H1 (cell line): ENCODE measurements around the gene FSCN2. TPM values are rescaled to one million over a fixed set of nuclear protein-coding genes. Genes with fewer than 3 reads are reported as not detected.

Experiments
- CTCF ChIA-PET: fragments of 300-600 bp; sonication (Branson Sonifier 250); formaldehyde crosslinking; loops from one replicate; lab custom pipeline; 2021; ENCODE audit not compliant: partially characterized antibody; lab: Charles Lee
- POLR2A ChIA-PET: fragments of 300-600 bp; sonication (Branson Sonifier 250); formaldehyde crosslinking; loops from one replicate; lab custom pipeline; 2021; ENCODE audit warnings: inconsistent platforms; ENCODE audit not compliant: partially characterized antibody; lab: Charles Lee
- DNase-seq, 2 experiments: peaks; one replicate each; pipeline versions ENCODE4 v3.0.0 to v3.0.0-alpha.2; 2010 to 2022; ENCODE audit warnings: low spot score in 2 of 2, low read depth in 1 of 2, mixed read lengths in 1 of 2
- FAIRE-seq: peaks from 2 replicates; lab custom pipeline; 2011; peaks lifted over from hg19 to GRCh38; lab: Jason Lieb, UNC
- H2AFZ ChIP-seq: 2 replicates; pipeline ENCODE4 v1.8.1; 2012; ENCODE audit warnings: low read length, inconsistent platforms
- H2AK5ac ChIP-seq: 2 replicates; pipeline ENCODE4 v1.6.1; 2013; ENCODE audit warnings: low read depth, low read length
- H2BK120ac ChIP-seq: replicated peaks from 2 replicates; pipeline ENCODE3; 2013; ENCODE audit warnings: low read depth, low read length, inconsistent platforms
- H2BK12ac ChIP-seq: 2 replicates; pipeline ENCODE4 v1.6.1; 2013; ENCODE audit warnings: low read depth, low read length
- H2BK15ac ChIP-seq: 2 replicates; pipeline ENCODE4 v1.6.1; 2013; ENCODE audit warnings: low read length
- H2BK20ac ChIP-seq: 2 replicates; pipeline ENCODE4 v1.6.1; 2013; ENCODE audit warnings: low read length
- H2BK5ac ChIP-seq: 2 replicates; pipeline ENCODE4 v1.6.1; 2013; ENCODE audit warnings: low read depth, low read length
- H3K14ac ChIP-seq: 2 replicates; pipeline ENCODE4 v1.6.1; 2013; ENCODE audit warnings: inconsistent platforms; ENCODE audit not compliant: insufficient read length
- H3K18ac ChIP-seq: 2 replicates; pipeline ENCODE4 v1.6.1; 2013; ENCODE audit warnings: low read length; ENCODE audit errors: extremely low read depth
- H3K23ac ChIP-seq: 2 replicates; pipeline ENCODE4 v1.6.1; 2013; ENCODE audit warnings: inconsistent platforms; ENCODE audit not compliant: insufficient read length
- H3K23me2 ChIP-seq: 2 replicates; pipeline ENCODE4 v1.6.1; 2013; ENCODE audit warnings: low read depth, low read length
- H3K27ac ChIP-seq: 2 replicates; pipeline ENCODE4 v1.6.1; 2011; ENCODE audit warnings: low read depth, low read length, inconsistent platforms
- H3K27me3 ChIP-seq, 4 experiments: replicated peaks in 1 of 4; 1 replicate in 1 of 4; 2 replicates in 3 of 4; pipeline versions ENCODE4 v1.6.1 to v1.8.1; 2011 to 2013; ENCODE audit warnings: low read length in 3 of 4, mild to moderate bottlenecking in 3 of 4, inconsistent platforms in 2 of 4, mixed read lengths in 2 of 4, moderate library complexity in 1 of 4; ENCODE audit not compliant: control insufficient read depth in 3 of 4, insufficient read depth in 3 of 4; ENCODE audit errors: extremely low read depth in 1 of 4
- H3K36me3 ChIP-seq, 4 experiments: 2 replicates each; pipeline versions ENCODE4 v1.6.1 to v1.8.1; 2011 to 2013; ENCODE audit warnings: mild to moderate bottlenecking in 4 of 4, low read length in 3 of 4, moderate library complexity in 2 of 4, control low read depth in 1 of 4, inconsistent platforms in 1 of 4; ENCODE audit not compliant: insufficient read depth in 4 of 4, control insufficient read depth in 2 of 4
- H3K4ac ChIP-seq: replicated peaks from 2 replicates; pipeline ENCODE3; 2013; ENCODE audit warnings: low read length, low read depth, mixed read lengths, inconsistent platforms; ENCODE audit not compliant: insufficient read length
- H3K4me1 ChIP-seq, 4 experiments: replicated peaks in 1 of 4; 1 replicate in 1 of 4; 2 replicates in 3 of 4; pipeline versions ENCODE4 v1.6.1 to v1.8.1; 2011 to 2013; ENCODE audit warnings: low read length in 3 of 4, inconsistent platforms in 2 of 4, mixed read lengths in 1 of 4; ENCODE audit not compliant: insufficient read depth in 4 of 4, control insufficient read depth in 3 of 4
- H3K4me2 ChIP-seq, 2 experiments: 2 replicates each; pipeline versions ENCODE4 v1.6.1 to v1.8.1; 2011 to 2013; ENCODE audit warnings: low read depth in 2 of 2, low read length in 2 of 2, control low read depth in 1 of 2, inconsistent platforms in 1 of 2, mild to moderate bottlenecking in 1 of 2; ENCODE audit not compliant: insufficient read depth in 1 of 2
- H3K4me3 ChIP-seq, 4 experiments: fragments of 200-600, 300-600 bp in 1 of 4; sonication (generic), shearing (Covaris generic), sonication (Bioruptor Twin) in 1 of 4; 2 replicates each; pipeline versions ENCODE4 v1.5.1 to v1.8.1; 2011 to 2016; ENCODE audit warnings: low read length in 4 of 4, low read depth in 3 of 4, control low read depth in 2 of 4, inconsistent platforms in 2 of 4, mild to moderate bottlenecking in 2 of 4, mixed read lengths in 1 of 4, moderate library complexity in 1 of 4; ENCODE audit not compliant: insufficient read depth in 2 of 4; ENCODE audit errors: extremely low read depth in 1 of 4
- H3K56ac ChIP-seq: replicated peaks from 2 replicates; pipeline ENCODE3; 2013; ENCODE audit warnings: low read depth, mild to moderate bottlenecking, mixed read lengths, low read length, inconsistent platforms; ENCODE audit not compliant: insufficient read length
- H3K79me1 ChIP-seq: 2 replicates; pipeline ENCODE4 v1.6.1; 2013; ENCODE audit warnings: low read depth, low read length, control low read depth
- H3K79me2 ChIP-seq, 2 experiments: 2 replicates each; pipeline versions ENCODE4 v1.6.1 to v1.8.1; 2012 to 2013; ENCODE audit warnings: low read length in 2 of 2, mild to moderate bottlenecking in 2 of 2, inconsistent platforms in 1 of 2; ENCODE audit not compliant: insufficient read depth in 2 of 2, control insufficient read depth in 1 of 2
- H3K9ac ChIP-seq, 4 experiments: replicated peaks in 1 of 4; 1 replicate in 1 of 4; 2 replicates in 3 of 4; pipeline versions ENCODE4 v1.6.1 to v1.8.1; 2011 to 2013; ENCODE audit warnings: low read depth in 3 of 4, low read length in 3 of 4, control low read depth in 2 of 4, mild to moderate bottlenecking in 2 of 4, moderate library complexity in 2 of 4, inconsistent platforms in 1 of 4; ENCODE audit errors: extremely low read depth in 1 of 4
- H3K9me3 ChIP-seq, 2 experiments: 2 replicates each; pipeline versions ENCODE4 v1.6.1 to v1.8.1; 2012 to 2013; ENCODE audit warnings: mild to moderate bottlenecking in 2 of 2, moderate library complexity in 2 of 2, control low read depth in 1 of 2, inconsistent platforms in 1 of 2, low read depth in 1 of 2, low read length in 1 of 2, mixed read lengths in 1 of 2; ENCODE audit not compliant: insufficient read depth in 2 of 2
- H4K20me1 ChIP-seq, 2 experiments: replicated peaks in 1 of 2; 2 replicates each; pipeline versions ENCODE3 to v1.8.1; 2011 to 2013; ENCODE audit warnings: inconsistent platforms in 2 of 2, low read length in 2 of 2, mild to moderate bottlenecking in 1 of 2; ENCODE audit not compliant: insufficient read depth in 2 of 2, control insufficient read depth in 1 of 2
- H4K5ac ChIP-seq: 2 replicates; pipeline ENCODE4 v1.6.1; 2013; ENCODE audit warnings: low read length, low read depth, mixed read lengths, inconsistent platforms; ENCODE audit not compliant: insufficient read length
- H4K8ac ChIP-seq: 2 replicates; pipeline ENCODE4 v1.8.0; 2013; ENCODE audit warnings: mild to moderate bottlenecking, moderate library complexity, low read length, inconsistent platforms; ENCODE audit not compliant: insufficient read depth; ENCODE audit errors: extremely low read depth
- H4K91ac ChIP-seq: replicated peaks from 2 replicates; pipeline ENCODE3; 2013; ENCODE audit warnings: low read length, mixed read lengths, inconsistent platforms; ENCODE audit not compliant: insufficient read length
- HDAC2 ChIP-seq, 2 experiments: fragments of 300-600 bp in 1 of 2; sonication (generic) in 1 of 2; IDR thresholded peaks; 2 replicates each; pipeline ENCODE4 v1.6.1; 2011 to 2012; ENCODE audit warnings: low read depth in 2 of 2, low read length in 2 of 2, mild to moderate bottlenecking in 2 of 2, moderate library complexity in 2 of 2, borderline replicate concordance in 1 of 2, inconsistent platforms in 1 of 2
- JUN ChIP-seq: IDR thresholded peaks from 2 replicates; pipeline ENCODE4 v1.6.1; 2011; ENCODE audit warnings: low read depth, mild to moderate bottlenecking, improper control_type of control experiment, low read length
- MAX ChIP-seq: IDR thresholded peaks from 2 replicates; pipeline ENCODE4 v1.6.1; 2012; ENCODE audit warnings: inconsistent platforms
- NRF1 ChIP-seq: IDR thresholded peaks from 2 replicates; pipeline ENCODE4 v1.6.1; 2011; ENCODE audit warnings: mild to moderate bottlenecking, low read depth, low read length, improper control_type of control experiment
- RBBP5 ChIP-seq: IDR thresholded peaks from 2 replicates; pipeline ENCODE4 v1.7.1; 2012; ENCODE audit warnings: low read depth, mild to moderate bottlenecking, inconsistent platforms, low read length, moderate library complexity, borderline replicate concordance
- WGBS, 2 experiments: shearing (Covaris generic) in 1 of 2; methylation state at CpG; one replicate each; pipeline versions ENCODE4 v1.1.6 to v1.1.7; 2013 to 2015; ENCODE audit warnings: low lambda C conversion rate in 2 of 2, mixed read lengths in 2 of 2, inconsistent platforms in 1 of 2, low coverage in 1 of 2, missing lambda C conversion rate in 1 of 2; ENCODE audit not compliant: insufficient replicate concordance in 2 of 2, insufficient coverage in 1 of 2, insufficient read length in 1 of 2; ENCODE audit errors: extremely low coverage in 1 of 2, missing lambda C conversion rate in 1 of 2; 5-methylcytosine and 5-hydroxymethylcytosine counted together
- polyA plus RNA-seq, 7 experiments: library from polyadenylated mRNA; depleted of rRNA in 3 of 7; stranded (reverse) in 5 of 7; unstranded in 2 of 7; fragments of >200 nt in 5 of 7; fragments of 200-250 nt in 2 of 7; gene quantifications; 1 replicate in 5 of 7; 2 replicates in 1 of 7; 4 replicates in 1 of 7; pipeline versions ENCODE4 v1.2.1 to v1.2.3, GENCODE V29; 2011 to 2013; ENCODE audit warnings: missing spikeins in 2 of 7, mixed read lengths in 2 of 7
- total RNA-seq: library from RNA; stranded (reverse); fragmentation: NEBNext Ultra II Directional; extraction: Animal tissue kit (Norgen Biotek cat#: 25700); gene quantifications from 2 replicates; pipeline ENCODE4 v1.2.1, GENCODE V29; 2021
- TF ChIP-seq, protein P1 (sequence below): IDR thresholded peaks from 2 replicates; pipeline ENCODE4 v1.6.1; 2012; ENCODE audit warnings: low read length, inconsistent platforms

FSCN2 gene
- total and polyA plus RNA-seq, 2 of the 8 experiments (the other 6 are each of a cell fraction or from before 2014, with no cell fraction given), result 0.18 to 0.30 TPM

DNA sequence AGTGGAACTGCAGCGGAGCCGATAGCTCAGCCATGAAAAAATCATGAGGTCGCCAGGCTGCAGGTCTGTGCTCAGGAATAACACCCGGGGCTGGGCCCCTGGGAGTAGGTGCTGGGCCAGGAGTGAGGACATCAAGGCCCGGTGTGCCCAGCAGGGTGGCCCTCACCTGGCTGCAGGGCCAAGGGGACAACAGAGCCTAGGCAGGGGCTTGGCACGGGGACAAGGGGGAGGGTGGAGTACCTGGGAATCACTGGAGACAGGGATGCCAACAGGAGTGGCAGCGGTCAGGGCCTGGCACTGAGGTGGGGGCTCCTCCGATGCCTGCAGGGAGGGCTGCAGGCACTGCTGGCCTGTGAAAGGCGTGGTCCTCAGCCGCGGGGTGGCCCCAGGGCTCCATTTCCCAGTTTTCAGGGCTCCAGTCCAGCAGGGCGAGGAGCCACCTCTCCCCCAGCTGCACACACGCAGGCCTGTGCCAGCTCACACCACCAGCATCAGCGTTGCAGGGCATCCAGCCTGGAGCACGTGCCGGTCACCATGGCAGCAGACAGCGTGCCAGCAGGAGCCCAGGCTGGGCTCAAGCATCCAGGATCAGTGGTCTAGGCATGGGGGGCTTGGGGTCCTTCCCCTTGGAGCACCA is 4.7 kb upstream of the FSCN2 start:
- no peaks in the 10 kb centered on the region for H3K36me3 ChIP-seq
- H3K4me2 ChIP-seq, result peak overlapping the region; percentile 24 to 43; a peak in 2 of 4 replicates
- H3K27ac ChIP-seq, result no peak overlapping the region
- H4K8ac ChIP-seq, result no peak overlapping the region
- no peaks in the 10 kb centered on the region for H3K79me2 ChIP-seq
- ChIA-PET CTCF (interaction anchor here (0.6 to 2.5 kb wide), 29 partner anchors 10 to 402 kb away, joined by 3 to 13 read pairs (median 5); partner anchors contain the start of gene BAHCC1), POLR2A (interaction anchor here (1.0 to 30.5 kb wide), 6 partner anchors 11 to 273 kb away, joined by 3 to 1004 read pairs (median 4); partner anchors contain the start of gene ACTG1)
- no peak overlapping the region for H3K56ac ChIP-seq
- H4K91ac ChIP-seq, result peak overlapping the region; percentile 84
- peaks cover 2 to 5% of the 10 kb centered on the region in 2 experiments for H4K20me1 ChIP-seq
- H2BK12ac ChIP-seq, result peak overlapping the region; percentile 71; the same call in 1 of the 2 replicates
- peaks cover 0 to 33% (median 17%) of the 10 kb centered on the region in 4 experiments; a peak in 6 of 7 replicates for H3K4me1 ChIP-seq
- DNase-seq (no peak), FAIRE-seq (no peak)
- no peak overlapping the region for H2AK5ac ChIP-seq
- no peak overlapping the region for H2AFZ ChIP-seq
- no peak overlapping the region for H3K14ac ChIP-seq
- no peak overlapping the region for H3K9ac ChIP-seq
- no peak overlapping the region for H2BK120ac ChIP-seq
- H3K23ac ChIP-seq, result no peak overlapping the region
- H3K23me2 ChIP-seq, result peaks cover 13% of the 10 kb centered on the region; the same call in 1 of the 2 replicates
- WGBS, 2 experiments, result 76% methylated on average over 16 of the region's 17 CpGs; no CpG with 5 or more reads in 1 of the 2 experiments
- no peak overlapping the region for H3K4ac ChIP-seq
- peak overlapping the region; percentile 71; the same call in 1 of the 2 replicates for H3K18ac ChIP-seq
- H3K9me3 ChIP-seq, result no peaks in the 10 kb centered on the region
- H2BK20ac ChIP-seq, result peak overlapping the region; percentile 80; the same call in 1 of the 2 replicates
- peak overlapping the region in 1 of 4 experiments; percentile 18; a peak in 1 of 8 replicates for H3K4me3 ChIP-seq
- H2BK5ac ChIP-seq, result no peak overlapping the region
- H2BK15ac ChIP-seq, result no peak overlapping the region; the same call in 1 of the 2 replicates
- peaks cover 0 to 33% (median 20%) of the 10 kb centered on the region in 4 experiments; a peak in 5 of 7 replicates for H3K27me3 ChIP-seq
- no peaks in the 10 kb centered on the region for H3K79me1 ChIP-seq
- H4K5ac ChIP-seq, result no peak overlapping the region
- no peak; the same call in 1 of the 2 replicates for TF ChIP-seq MAX
- TF ChIP-seq HDAC2 (IDR thresholded peaks at IDR 0.05; ENCODE audit: borderline replicate concordance in 1 of 2, low read depth in 2 of 2, low read length in 2 of 2), result no peak
- no peak for TF ChIP-seq RBBP5
- no peak for TF ChIP-seq NRF1
- TF ChIP-seq, protein P1, sequence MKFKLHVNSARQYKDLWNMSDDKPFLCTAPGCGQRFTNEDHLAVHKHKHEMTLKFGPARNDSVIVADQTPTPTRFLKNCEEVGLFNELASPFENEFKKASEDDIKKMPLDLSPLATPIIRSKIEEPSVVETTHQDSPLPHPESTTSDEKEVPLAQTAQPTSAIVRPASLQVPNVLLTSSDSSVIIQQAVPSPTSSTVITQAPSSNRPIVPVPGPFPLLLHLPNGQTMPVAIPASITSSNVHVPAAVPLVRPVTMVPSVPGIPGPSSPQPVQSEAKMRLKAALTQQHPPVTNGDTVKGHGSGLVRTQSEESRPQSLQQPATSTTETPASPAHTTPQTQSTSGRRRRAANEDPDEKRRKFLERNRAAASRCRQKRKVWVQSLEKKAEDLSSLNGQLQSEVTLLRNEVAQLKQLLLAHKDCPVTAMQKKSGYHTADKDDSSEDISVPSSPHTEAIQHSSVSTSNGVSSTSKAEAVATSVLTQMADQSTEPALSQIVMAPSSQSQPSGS, result no peak
- TF ChIP-seq JUN, result no peak
